Liver (tissue), 9 donors: Measurements from ENCODE around the gene OGT. TPM values are rescaled to one million over a fixed set of nuclear protein-coding genes. Genes with fewer than 3 reads are reported as not detected.
A peak's percentile ranks its signal among the peaks of the same experiment; 100 is the strongest.
"Not testable (repeated sequence)": the region's sequence is repeated elsewhere in the genome, so short reads cannot be mapped to it uniquely, and the experiment has no call there.

Experiments used
- DNase-seq: peaks from one replicate; pipeline ENCODE4 v3.0.0-alpha.2; 2017; ENCODE audit warnings: low spot score
- H3K27ac ChIP-seq, 2 donors: one replicate each; pipeline ENCODE4 v1.7.0; 2013; ENCODE audit warnings: inconsistent platforms in 2 of 2, low read length in 2 of 2, control low read depth in 1 of 2, low read depth in 1 of 2, mild to moderate bottlenecking in 1 of 2
- H3K27me3 ChIP-seq, 4 donors: one replicate each; pipeline versions ENCODE4 v1.6.1 to v1.7.0; 2013; ENCODE audit warnings: low read length in 3 of 4, inconsistent platforms in 1 of 4, mild to moderate bottlenecking in 1 of 4, moderate library complexity in 1 of 4; ENCODE audit not compliant: control insufficient read depth in 4 of 4, insufficient read depth in 4 of 4
- H3K36me3 ChIP-seq, 4 donors: one replicate each; pipeline versions ENCODE4 v1.6.1 to v1.7.0; 2013; ENCODE audit warnings: low read length in 3 of 4, mild to moderate bottlenecking in 3 of 4, low read depth in 1 of 4, moderate library complexity in 1 of 4; ENCODE audit not compliant: control insufficient read depth in 4 of 4, insufficient read depth in 3 of 4
- H3K4me1 ChIP-seq, 4 donors: one replicate each; pipeline versions ENCODE4 v1.6.1 to v1.7.0; 2013; ENCODE audit warnings: low read length in 3 of 4, mild to moderate bottlenecking in 3 of 4, moderate library complexity in 1 of 4; ENCODE audit not compliant: control insufficient read depth in 4 of 4, insufficient read depth in 4 of 4
- H3K4me3 ChIP-seq, 3 donors: one replicate each; pipeline versions ENCODE4 v1.6.1 to v1.7.0; 2013; ENCODE audit warnings: low read length in 3 of 3, control low read depth in 1 of 3, low read depth in 1 of 3, mild to moderate bottlenecking in 1 of 3
- H3K9ac ChIP-seq, 2 donors: one replicate each; pipeline ENCODE4 v1.7.0; 2013; ENCODE audit warnings: low read length in 2 of 2, mild to moderate bottlenecking in 2 of 2, moderate library complexity in 2 of 2, control low read depth in 1 of 2, low read depth in 1 of 2
- H3K9me3 ChIP-seq, 4 donors: one replicate each; pipeline versions ENCODE4 v1.6.1 to v1.7.0; 2013; ENCODE audit warnings: low read length in 3 of 4; ENCODE audit not compliant: control insufficient read depth in 4 of 4
- EGR1 ChIP-seq, 2 donors: IDR thresholded peaks; 2 replicates each; pipeline ENCODE4 v1.6.1; 2016 to 2018; ENCODE audit warnings: antibody characterized with exemption in 2 of 2, low read depth in 2 of 2
- FOXA1 ChIP-seq: IDR thresholded peaks from 2 replicates; pipeline ENCODE4 v1.6.1; 2016; ENCODE audit warnings: antibody characterized with exemption
- HNF4A ChIP-seq, 2 donors: conservative IDR thresholded peaks; 2 replicates each; pipeline ENCODE4 v1.6.1; 2016; ENCODE audit warnings: antibody characterized with exemption in 2 of 2, mild to moderate bottlenecking in 2 of 2
- HNF4G ChIP-seq: IDR thresholded peaks from 2 replicates; pipeline ENCODE4 v1.6.1; 2016; ENCODE audit warnings: antibody characterized with exemption
- JUND ChIP-seq, 2 donors: IDR thresholded peaks; 2 replicates each; pipeline ENCODE4 v1.6.1; 2016; ENCODE audit warnings: antibody characterized with exemption in 2 of 2
- NR2F2 ChIP-seq: IDR thresholded peaks from 2 replicates; pipeline ENCODE4 v1.6.1; 2016; ENCODE audit warnings: antibody characterized with exemption
- RAD21 ChIP-seq, 2 donors: IDR thresholded peaks; 2 replicates each; pipeline ENCODE4 v1.6.1; 2016; ENCODE audit warnings: antibody characterized with exemption in 2 of 2, mild to moderate bottlenecking in 2 of 2
- REST ChIP-seq: IDR thresholded peaks from 2 replicates; pipeline ENCODE4 v1.6.1; 2016; ENCODE audit warnings: antibody characterized with exemption, mild to moderate bottlenecking
- RXRA ChIP-seq, 2 donors: IDR thresholded peaks; 2 replicates each; pipeline ENCODE4 v1.6.1; 2017 to 2018; ENCODE audit warnings: antibody characterized with exemption in 2 of 2, mild to moderate bottlenecking in 1 of 2
- SP1 ChIP-seq: IDR thresholded peaks from 2 replicates; pipeline ENCODE4 v1.6.1; 2018; ENCODE audit warnings: antibody characterized with exemption, mild to moderate bottlenecking
- ZBTB33 ChIP-seq: IDR thresholded peaks from 2 replicates; pipeline ENCODE4 v1.6.1; 2016; ENCODE audit warnings: antibody characterized with exemption
- WGBS: extraction: QIAGEN DNeasy Blood & Tissue Kit; methylation state at CpG from one replicate; pipeline ENCODE4 v1.1.7; 2013; 5-methylcytosine and 5-hydroxymethylcytosine counted together
- polyA plus RNA-seq, 2 donors: library from polyadenylated mRNA; stranded (reverse) in 1 of 2; unstranded in 1 of 2; fragments of 200-250 nt in 1 of 2; fragments of >200 nt in 1 of 2; fragmentation: Nextera tagmentation in 1 of 2; extraction: Ambion mirVana in 1 of 2; gene quantifications; one replicate each; pipeline versions ENCODE4 v1.2.1 to v1.2.3, GENCODE V29; 2013 to 2015
- total RNA-seq, 2 donors: library from RNA; depleted of rRNA; stranded (reverse); fragments of >200 nt; gene quantifications; one replicate each; pipeline ENCODE4 v1.2.3, GENCODE V29; 2014
- TF ChIP-seq, protein P1 (sequence below): IDR thresholded peaks from 2 replicates; pipeline ENCODE4 v1.6.1; 2016; ENCODE audit warnings: antibody characterized with exemption
- donor health status: healthy.
- donor health status: healthy.
- donor health status: healthy.
- donor health status: healthy.
- donor health status: healthy.

Gene OGT
- total and polyA plus RNA-seq, 4 donors = 10.8 to 72.7 (median 47.3) TPM

GRCh38 chrX:71586929-71587328 lies 54.0 kb downstream of the OGT start:
- WGBS = 70% methylated on average over 2 of the region's 2 CpGs
- no peak for DNase-seq
- Histone ChIP-seq H3K9me3 (no peaks in the 10 kb centered on the region), H3K27me3 (no peaks in the 10 kb centered on the region), H3K9ac (no peak overlapping the region), H3K4me3 (no peak overlapping the region), H3K4me1 (no peaks in the 10 kb centered on the region), H3K36me3 (no peaks in the 10 kb centered on the region), H3K27ac (no peak overlapping the region)
- no peak for TF ChIP-seq REST
- no peak for TF ChIP-seq EGR1 (IDR thresholded peaks at IDR 0.05; ENCODE audit: low read depth in 2 of 2)
- TF ChIP-seq SP1 = peak; percentile 55
- TF ChIP-seq HNF4G = peak; percentile 26
- TF ChIP-seq FOXA1 = no peak
- TF ChIP-seq JUND (IDR thresholded peaks at IDR 0.05) = no peak
- TF ChIP-seq RXRA (IDR thresholded peaks at IDR 0.05) = no peak
- no peak for TF ChIP-seq NR2F2
- TF ChIP-seq HNF4A (conservative IDR thresholded peaks at IDR 0.05) = peak; percentile 19 to 69
- TF ChIP-seq RAD21 (IDR thresholded peaks at IDR 0.05) = no peak

GRCh38 chrX:71593210-71593609 lies 60.3 kb downstream of the OGT start:
- H3K9ac ChIP-seq, DNase-seq, H3K4me3 ChIP-seq, H3K4me1 ChIP-seq, H3K27me3 ChIP-seq, H3K36me3 ChIP-seq, H3K27ac ChIP-seq, H3K9me3 ChIP-seq: not testable (repeated sequence)
- 98% methylated on average over 7 of the region's 8 CpGs for WGBS

DNA sequence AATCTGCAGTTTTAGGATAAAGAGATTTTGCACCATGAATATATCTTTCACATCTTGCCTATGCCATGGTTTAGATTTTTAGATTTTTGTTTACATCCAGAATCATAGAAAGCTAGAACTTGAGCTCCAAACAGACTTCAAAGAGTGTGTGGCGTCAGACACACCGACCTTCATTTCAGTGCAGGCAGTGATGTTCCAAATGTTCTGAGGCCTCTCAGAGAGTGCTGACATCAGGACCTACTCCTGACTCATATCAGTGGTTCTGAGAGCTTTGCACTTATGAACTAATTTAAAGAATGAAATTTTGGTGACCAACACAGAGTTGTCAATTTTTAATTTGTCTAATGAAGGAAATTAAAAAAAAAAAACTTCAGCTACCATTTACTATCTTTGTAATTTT lies 67.1 kb downstream of the OGT start:
- no peaks in the 10 kb centered on the region for H3K27me3 ChIP-seq
- WGBS = 91% methylated on average over 2 of the region's 2 CpGs
- H3K27ac ChIP-seq = no peak overlapping the region
- H3K9me3 ChIP-seq = no peaks in the 10 kb centered on the region
- DNase-seq = no peak
- no peak overlapping the region for H3K4me3 ChIP-seq
- peaks cover 0 to 22% (median 17%) of the 10 kb centered on the region in 4 donors for H3K36me3 ChIP-seq
- H3K4me1 ChIP-seq = no peaks in the 10 kb centered on the region
- H3K9ac ChIP-seq = no peak overlapping the region
- no peak for TF ChIP-seq RXRA (IDR thresholded peaks at IDR 0.05)
- no peak for TF ChIP-seq HNF4G
- no peak for TF ChIP-seq NR2F2
- TF ChIP-seq HNF4A (conservative IDR thresholded peaks at IDR 0.05) = no peak
- TF ChIP-seq, protein P1, sequence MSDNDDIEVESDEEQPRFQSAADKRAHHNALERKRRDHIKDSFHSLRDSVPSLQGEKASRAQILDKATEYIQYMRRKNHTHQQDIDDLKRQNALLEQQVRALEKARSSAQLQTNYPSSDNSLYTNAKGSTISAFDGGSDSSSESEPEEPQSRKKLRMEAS = no peak
- no peak for TF ChIP-seq JUND (IDR thresholded peaks at IDR 0.05)
- no peak for TF ChIP-seq ZBTB33
- no peak for TF ChIP-seq RAD21 (IDR thresholded peaks at IDR 0.05)
